ENCODE measurements around the gene ASXL2.

The ASXL2 gene

GRCh38 chr2:25794544-25795276 lies 83.6 kb downstream of the ASXL2 start:
- DNase-seq: no peak

GRCh38 chr2:25790074-25790790 lies 88.1 kb downstream of the ASXL2 start:
- DNase-seq: no peak

GRCh38 chr2:25788457-25788856 lies 89.8 kb downstream of the ASXL2 start:
- no peak for DNase-seq

GRCh38 chr2:25787020-25787419 lies 91.3 kb downstream of the ASXL2 start:
- DNase-seq: no peak

- DNase-seq: no peak
Observed at GRCh38 chr2:25784404-25784803, 93.9 kb downstream of the ASXL2 start.

GRCh38 chr2:25777077-25777476 lies 101.2 kb downstream of the ASXL2 start:
- no peak for DNase-seq

GRCh38 chr2:25772078-25772477 lies 106.2 kb downstream of the ASXL2 start:
- DNase-seq: no peak

GRCh38 chr2:25763575-25763974 lies 114.7 kb downstream of the ASXL2 start:
- no peak for DNase-seq

GRCh38 chr2:25760297-25760696 lies 118.0 kb downstream of the ASXL2 start:
- DNase-seq: no peak

- no peak for DNase-seq
Observed at GRCh38 chr2:25758348-25758747, 119.9 kb downstream of the ASXL2 start.

- no peak for DNase-seq
Observed at GRCh38 chr2:25757906-25758305, 120.4 kb downstream of the ASXL2 start.

- DNase-seq: no peak
Observed at GRCh38 chr2:25756536-25756935, 121.8 kb downstream of the ASXL2 start.

- no peak for DNase-seq
Observed at GRCh38 chr2:25749676-25750075, 128.6 kb downstream of the ASXL2 start.

GRCh38 chr2:25744055-25744454 lies 134.2 kb downstream of the ASXL2 start:
- DNase-seq: no peak

GRCh38 chr2:25743132-25743830 lies 135.0 kb downstream of the ASXL2 start:
- no peak for DNase-seq

- DNase-seq: no peak
Observed at GRCh38 chr2:25742501-25742900, 135.8 kb downstream of the ASXL2 start.

- DNase-seq: no peak
Observed at GRCh38 chr2:25740810-25741381, 137.4 kb downstream of the ASXL2 start.

GRCh38 chr2:25738383-25739343 lies 139.6 kb downstream of the ASXL2 start:
- DNase-seq: no peak

- no peak for DNase-seq
Observed at GRCh38 chr2:25736899-25737515, 141.3 kb downstream of the ASXL2 start.

GRCh38 chr2:25735835-25736234 lies 142.5 kb downstream of the ASXL2 start:
- no peak for DNase-seq

- no peak for DNase-seq
Observed at GRCh38 chr2:25728559-25728958, 149.7 kb downstream of the ASXL2 start.

- no peak for DNase-seq
Observed at GRCh38 chr2:25726522-25726921, 151.8 kb downstream of the ASXL2 start.

Data from activated T-cell treated with anti-CD3 and anti-CD28 coated beads for 4 hours (primary cell).